Stomach smooth muscle (tissue), 2 donors: ENCODE data around the gene CIRBP.

Source experiments
- H3K27ac ChIP-seq: one replicate; pipeline ENCODE4 v1.7.0; 2013; ENCODE audit warnings: mild to moderate bottlenecking, low read length, inconsistent platforms
- H3K27me3 ChIP-seq, 2 donors: one replicate each; pipeline ENCODE4 v1.7.0; 2013; ENCODE audit warnings: low read length in 2 of 2; ENCODE audit not compliant: insufficient read depth in 2 of 2, control insufficient read depth in 1 of 2
- H3K36me3 ChIP-seq, 2 donors: one replicate each; pipeline ENCODE4 v1.7.0; 2013; ENCODE audit warnings: low read length in 2 of 2; ENCODE audit not compliant: control insufficient read depth in 2 of 2, insufficient read depth in 2 of 2
- H3K4me1 ChIP-seq: one replicate; pipeline ENCODE4 v1.7.0; 2013; ENCODE audit warnings: low read length; ENCODE audit not compliant: control insufficient read depth, insufficient read depth
- H3K4me3 ChIP-seq, 2 donors: one replicate each; pipeline ENCODE4 v1.7.0; 2013; ENCODE audit warnings: low read length in 2 of 2
- H3K9ac ChIP-seq, 2 donors: one replicate each; pipeline ENCODE4 v1.7.0; 2013; ENCODE audit warnings: low read length in 2 of 2, mild to moderate bottlenecking in 1 of 2
- H3K9me3 ChIP-seq, 2 donors: one replicate each; pipeline ENCODE4 v1.7.0; 2013; ENCODE audit warnings: low read length in 2 of 2; ENCODE audit not compliant: control insufficient read depth in 2 of 2
- donor health status: healthy.
- donor health status: Pancreatic carcinoma.

Gene CIRBP

GRCh38 chr19:1225440-1226226 is 43.5 kb upstream of the CIRBP start:
- Histone ChIP-seq H3K4me1 (peaks cover 13% of the 10 kb centered on the region), H3K9ac (no peak overlapping the region), H3K9me3 (no peaks in the 10 kb centered on the region), H3K36me3 (peaks cover 16% of the 10 kb centered on the region in 2 donors), H3K4me3 (no peak overlapping the region), H3K27me3 (no peaks in the 10 kb centered on the region), H3K27ac (no peak overlapping the region)

GRCh38 chr19:1226227-1226518 is 43.0 kb upstream of the CIRBP start:
- Histone ChIP-seq H3K27me3 (no peaks in the 10 kb centered on the region), H3K27ac (no peak overlapping the region), H3K9me3 (no peaks in the 10 kb centered on the region), H3K4me1 (peaks cover 12% of the 10 kb centered on the region), H3K9ac (no peak overlapping the region), H3K4me3 (no peak overlapping the region), H3K36me3 (peaks cover 11 to 12% of the 10 kb centered on the region in 2 donors)

GRCh38 chr19:1226522-1227303 is 42.4 kb upstream of the CIRBP start:
- Histone ChIP-seq H3K27me3 (no peaks in the 10 kb centered on the region), H3K36me3 (peaks cover 7 to 10% of the 10 kb centered on the region in 2 donors), H3K4me3 (no peak overlapping the region), H3K9me3 (no peaks in the 10 kb centered on the region), H3K4me1 (peaks cover 9% of the 10 kb centered on the region), H3K9ac (no peak overlapping the region), H3K27ac (no peak overlapping the region)

DNA sequence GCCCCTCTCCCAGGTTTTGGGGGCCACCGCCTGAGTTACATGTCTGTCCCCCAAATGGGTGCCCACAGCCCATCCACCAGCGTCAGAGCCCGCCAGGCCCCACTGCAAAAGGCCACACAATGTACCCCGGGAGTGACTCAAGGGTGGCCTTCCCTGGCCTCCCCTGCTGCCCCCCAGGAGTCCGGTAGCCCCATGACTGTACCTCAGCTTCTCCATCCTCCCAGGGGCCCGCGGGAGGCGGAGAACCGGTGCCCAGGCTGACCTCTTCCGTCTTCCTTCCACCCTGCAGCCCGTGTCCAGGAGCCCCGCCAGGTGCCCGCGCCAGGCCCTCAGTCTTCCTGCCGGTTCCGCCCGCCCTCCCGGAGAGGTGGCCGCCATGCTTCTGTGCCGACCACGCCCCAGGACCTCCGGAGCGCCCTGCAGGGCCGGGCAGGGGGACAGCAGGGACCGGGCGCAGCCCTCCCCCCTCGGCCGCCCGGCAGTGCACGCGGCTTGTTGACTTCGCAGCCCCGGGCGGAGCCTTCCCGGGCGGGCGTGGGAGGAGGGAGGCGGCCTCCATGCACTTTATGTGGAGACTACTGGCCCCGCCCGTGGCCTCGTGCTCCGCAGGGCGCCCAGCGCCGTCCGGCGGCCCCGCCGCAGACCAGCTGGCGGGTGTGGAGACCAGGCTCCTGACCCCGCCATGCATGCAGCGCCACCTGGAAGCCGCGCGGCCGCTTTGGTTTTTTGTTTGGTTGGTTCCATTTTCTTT is 41.7 kb upstream of the CIRBP start:
- H3K4me1 ChIP-seq: peaks cover 10% of the 10 kb centered on the region
- no peak overlapping the region for H3K27ac ChIP-seq
- H3K9ac ChIP-seq: no peak overlapping the region
- no peak overlapping the region for H3K4me3 ChIP-seq
- H3K9me3 ChIP-seq: no peaks in the 10 kb centered on the region
- H3K27me3 ChIP-seq: no peaks in the 10 kb centered on the region
- peaks cover 7 to 10% of the 10 kb centered on the region in 2 donors for H3K36me3 ChIP-seq

GRCh38 chr19:1228161-1228957 is 40.8 kb upstream of the CIRBP start:
- Histone ChIP-seq H3K9me3 (no peaks in the 10 kb centered on the region), H3K27ac (no peak overlapping the region), H3K4me3 (no peak overlapping the region), H3K27me3 (no peaks in the 10 kb centered on the region), H3K4me1 (peaks cover 18% of the 10 kb centered on the region), H3K9ac (no peak overlapping the region), H3K36me3 (peaks cover 0 to 8% of the 10 kb centered on the region in 2 donors)

DNA sequence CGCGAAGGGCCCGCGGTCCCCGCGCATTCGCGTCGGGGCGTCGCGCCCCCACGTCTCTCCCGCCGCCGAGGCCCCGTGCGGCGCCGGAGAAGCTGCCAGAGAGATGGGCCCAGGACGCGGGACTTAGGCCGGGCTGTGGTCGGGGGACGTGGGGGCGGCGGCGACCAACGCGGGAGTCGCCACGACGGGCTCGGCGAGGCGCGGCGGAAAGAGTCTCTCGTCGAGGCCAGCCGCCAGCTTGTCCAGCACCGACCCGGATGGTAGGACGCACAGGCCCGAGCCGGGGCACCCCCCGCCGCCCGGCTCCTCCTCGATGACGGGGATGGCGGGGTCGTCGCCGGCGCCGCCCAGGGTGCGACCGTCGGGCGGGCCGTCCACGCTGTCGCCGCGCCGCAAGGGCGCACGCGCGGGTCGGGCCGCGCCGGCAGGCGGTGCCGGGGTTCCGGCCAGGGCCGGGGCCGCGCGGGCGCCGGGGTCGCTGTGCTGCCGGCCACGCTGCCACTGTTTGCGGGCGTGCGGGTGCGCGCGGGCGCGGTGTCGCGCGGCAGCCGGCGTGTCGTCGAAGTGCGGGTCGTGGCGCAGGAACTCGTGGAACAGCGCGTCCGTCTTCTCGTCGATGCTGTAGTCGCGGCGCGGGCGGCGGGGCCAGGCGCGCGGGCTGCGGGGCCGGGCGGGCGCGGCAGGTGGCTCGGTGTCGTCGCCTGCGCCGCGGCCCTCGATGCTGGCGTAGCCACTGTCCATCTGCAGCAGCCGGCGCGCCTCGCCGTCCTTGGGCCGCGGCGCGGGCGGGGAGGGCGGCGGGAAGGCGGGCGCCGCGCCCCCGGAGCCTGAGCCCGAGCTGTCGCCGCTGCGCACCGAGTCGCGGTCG is 39.8 kb upstream of the CIRBP start:
- Histone ChIP-seq H3K27ac (no peak overlapping the region), H3K4me3 (no peak overlapping the region), H3K9ac (no peak overlapping the region), H3K9me3 (no peaks in the 10 kb centered on the region), H3K4me1 (peaks cover 18% of the 10 kb centered on the region), H3K27me3 (no peaks in the 10 kb centered on the region), H3K36me3 (peaks cover 0 to 8% of the 10 kb centered on the region in 2 donors)

DNA sequence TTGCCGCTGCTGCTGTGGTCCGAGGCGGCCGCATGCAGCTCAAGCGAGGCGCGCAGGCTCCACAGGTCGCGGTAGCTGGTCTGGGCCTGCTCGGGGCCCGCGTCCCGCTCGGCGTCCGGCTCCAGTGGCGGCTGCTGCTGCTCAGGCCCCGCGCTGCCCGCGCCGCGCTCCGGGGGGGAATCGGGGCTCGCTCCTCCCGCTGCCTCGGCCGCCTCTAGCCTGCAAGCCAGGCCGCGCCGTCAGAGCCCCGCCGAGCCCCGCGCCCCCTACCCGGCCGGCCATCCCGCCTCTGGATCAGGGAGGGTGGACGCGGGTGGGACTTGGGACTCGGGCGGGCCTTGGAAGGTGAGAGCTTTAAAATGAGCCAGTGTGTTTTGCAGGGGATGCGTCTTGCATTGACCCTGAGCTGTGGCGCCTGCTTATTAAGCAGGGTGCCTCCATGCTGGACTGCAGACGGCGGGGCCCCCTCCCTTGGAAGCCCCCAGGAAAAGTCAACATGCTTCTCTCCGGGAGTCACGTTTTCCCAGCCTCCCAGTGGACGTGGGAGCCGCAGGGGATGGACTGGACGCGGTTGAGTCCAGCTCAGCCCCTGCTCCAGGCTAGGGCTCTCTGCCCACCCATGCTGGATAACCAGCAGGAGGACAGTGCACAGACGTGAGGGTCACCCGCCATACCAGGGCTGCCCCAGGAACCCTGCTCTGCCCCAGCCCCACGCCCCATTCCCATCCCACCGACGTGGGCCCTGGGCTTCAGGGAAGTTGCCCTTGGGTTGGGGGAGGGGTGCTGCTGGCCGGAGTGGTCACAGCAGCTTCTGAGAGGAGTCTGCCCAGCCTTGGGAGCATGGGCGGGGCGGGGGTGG is 39.0 kb upstream of the CIRBP start:
- H3K36me3 ChIP-seq: peaks cover 0 to 4% of the 10 kb centered on the region in 2 donors
- H3K9ac ChIP-seq: no peak overlapping the region
- peaks cover 18% of the 10 kb centered on the region for H3K4me1 ChIP-seq

DNA sequence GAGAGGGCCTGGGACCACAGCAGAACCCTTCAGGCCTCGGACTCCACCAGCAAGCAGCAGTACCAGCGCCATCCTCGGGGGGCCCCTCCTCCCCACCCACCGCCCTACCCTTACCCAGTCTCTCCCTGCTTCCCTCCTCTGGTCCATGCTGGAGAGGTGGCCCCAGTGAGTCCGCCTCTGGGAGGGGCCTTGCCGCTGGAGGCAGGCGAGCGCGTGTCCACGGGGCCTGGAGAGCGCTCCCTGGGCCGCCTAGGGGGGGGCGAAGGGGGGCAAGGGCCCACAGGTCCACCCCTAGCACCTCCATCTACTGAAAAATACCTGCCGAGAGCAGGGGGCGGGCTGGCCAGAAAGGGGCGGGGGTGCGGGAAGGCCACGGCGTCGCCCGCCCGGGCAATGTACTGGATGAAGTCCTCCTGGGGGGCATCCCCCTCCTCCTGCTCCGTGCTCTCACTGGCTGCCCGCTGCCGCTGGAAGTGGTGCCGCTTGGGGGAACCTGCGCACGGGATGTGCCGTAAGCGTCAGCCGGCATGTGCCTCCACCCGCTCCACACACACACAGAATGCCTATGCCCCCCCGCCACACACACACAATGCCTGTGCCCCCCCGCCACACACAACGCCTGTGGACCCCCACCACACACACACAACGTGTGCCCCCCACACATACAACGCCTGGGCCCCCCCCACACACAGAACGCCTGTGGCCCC is 38.2 kb upstream of the CIRBP start:
- no peak overlapping the region for H3K27ac ChIP-seq
- no peaks in the 10 kb centered on the region for H3K27me3 ChIP-seq
- H3K4me1 ChIP-seq: peaks cover 18% of the 10 kb centered on the region
- no peak overlapping the region for H3K4me3 ChIP-seq
- no peaks in the 10 kb centered on the region for H3K9me3 ChIP-seq
- H3K36me3 ChIP-seq: peaks cover 0 to 4% of the 10 kb centered on the region in 2 donors
- no peak overlapping the region for H3K9ac ChIP-seq

More for the DNA sequence above, 39.0 kb upstream of the CIRBP start:
- H3K9me3 ChIP-seq: no peaks in the 10 kb centered on the region
- no peak overlapping the region for H3K27ac ChIP-seq
- no peak overlapping the region for H3K4me3 ChIP-seq
- no peaks in the 10 kb centered on the region for H3K27me3 ChIP-seq
